IMR-90 (cell line): Measurements from ENCODE around the gene FBXO34. TPM values are rescaled to one million over a fixed set of nuclear protein-coding genes. Genes with fewer than 3 reads are reported as not detected.

Experiments
- ATAC-seq: fragments of 200-7000 bp; cut with Tn5 transposase; 2 replicates; pipeline ENCODE4 v1.9.1; 2020; ENCODE audit warnings: low read depth, mild to moderate bottlenecking, moderate library complexity
- BruUV-seq: library from RNA; stranded (reverse); fragments of 400-500 nt; replicated peaks from 2 replicates; lab custom pipeline; 2021; lab: Mats Ljungman, UMichigan
- CTCF ChIA-PET: fragments of 300-600 bp; formaldehyde crosslinking; extraction: SDS; loops from one replicate; lab custom pipeline; 2021; ENCODE audit warnings: antibody characterized with exemption; lab: Yijun Ruan, JAX
- POLR2A ChIA-PET: fragments of 300-600 bp; sonication (Branson Sonifier 250); formaldehyde crosslinking; loops from one replicate; lab custom pipeline; 2022; ENCODE audit warnings: antibody characterized with exemption; ENCODE audit not compliant: unreplicated experiment; lab: Charles Lee
- DNase-seq: peaks from one replicate; pipeline ENCODE4 v3.0.0; 2013
- H2AFZ ChIP-seq: replicated peaks from 2 replicates; pipeline ENCODE3; 2013; ENCODE audit warnings: low read length, mild to moderate bottlenecking; ENCODE audit not compliant: poor library complexity
- H2AK5ac ChIP-seq: 2 replicates; pipeline ENCODE4 v1.6.1; 2013; ENCODE audit warnings: low read depth, low read length, inconsistent platforms
- H2AK9ac ChIP-seq: replicated peaks from 2 replicates; pipeline ENCODE3; 2013; ENCODE audit warnings: mild to moderate bottlenecking, low read depth, low read length, moderate library complexity; ENCODE audit not compliant: poor library complexity
- H2BK120ac ChIP-seq: 2 replicates; pipeline ENCODE4 v1.6.1; 2013; ENCODE audit warnings: low read depth, low read length, inconsistent platforms
- H2BK15ac ChIP-seq: 3 replicates; pipeline ENCODE4 v1.6.1; 2013; ENCODE audit warnings: low read depth, low read length, inconsistent platforms
- H2BK20ac ChIP-seq: 2 replicates; pipeline ENCODE4 v1.6.1; 2013; ENCODE audit warnings: low read depth, mild to moderate bottlenecking, inconsistent platforms, low read length, moderate library complexity
- H2BK5ac ChIP-seq: 2 replicates; pipeline ENCODE4 v1.6.1; 2013; ENCODE audit warnings: mild to moderate bottlenecking, low read depth, low read length, inconsistent platforms; ENCODE audit not compliant: poor library complexity, severe bottlenecking
- H3K14ac ChIP-seq: replicated peaks from 2 replicates; pipeline ENCODE4 v1.6.1; 2013; ENCODE audit warnings: low read depth, low read length, inconsistent platforms
- H3K18ac ChIP-seq: 2 replicates; pipeline ENCODE4 v1.6.1; 2013; ENCODE audit warnings: low read depth, low read length, control low read depth
- H3K23ac ChIP-seq: 2 replicates; pipeline ENCODE4 v1.6.1; 2013; ENCODE audit warnings: low read depth, low read length, inconsistent platforms
- H3K27ac ChIP-seq: 2 replicates; pipeline ENCODE4 v1.5.1; 2013; ENCODE audit warnings: mild to moderate bottlenecking, control low read depth, low read length; ENCODE audit not compliant: insufficient read depth
- H3K27me3 ChIP-seq: 2 replicates; pipeline ENCODE4 v1.6.1; 2013; ENCODE audit warnings: low read length; ENCODE audit not compliant: control insufficient read depth, insufficient read depth
- H3K36me3 ChIP-seq: 2 replicates; pipeline ENCODE4 v1.6.1; 2013; ENCODE audit warnings: low read length, mixed read lengths; ENCODE audit not compliant: control insufficient read depth, insufficient read depth
- H3K4ac ChIP-seq: 2 replicates; pipeline ENCODE4 v1.6.1; 2013; ENCODE audit warnings: low read depth, low read length, inconsistent platforms
- H3K4me1 ChIP-seq: 2 replicates; pipeline ENCODE4 v1.6.1; 2013; ENCODE audit warnings: low read length, mixed read lengths; ENCODE audit not compliant: control insufficient read depth, insufficient read depth
- H3K4me2 ChIP-seq: 2 replicates; pipeline ENCODE4 v1.6.1; 2013; ENCODE audit warnings: low read depth, mild to moderate bottlenecking, control low read depth, low read length, moderate library complexity
- H3K4me3 ChIP-seq: 2 replicates; pipeline ENCODE4 v1.5.1; 2013; ENCODE audit warnings: low read depth, mild to moderate bottlenecking, control low read depth, low read length, moderate library complexity; ENCODE audit not compliant: insufficient read depth
- H3K56ac ChIP-seq: 2 replicates; pipeline ENCODE4 v1.6.1; 2013; ENCODE audit warnings: low read length, inconsistent platforms; ENCODE audit not compliant: insufficient read depth; ENCODE audit errors: extremely low read depth
- H3K79me1 ChIP-seq, 2 experiments: 2 replicates each; pipeline ENCODE4 v1.6.1; 2013; ENCODE audit warnings: low read length in 2 of 2, inconsistent platforms in 1 of 2, low read depth in 1 of 2
- H3K9ac ChIP-seq: 2 replicates; pipeline ENCODE4 v1.6.1; 2013; ENCODE audit warnings: low read depth, low read length, control low read depth
- H3K9me1 ChIP-seq: 2 replicates; pipeline ENCODE4 v1.6.1; 2013; ENCODE audit warnings: low read length, inconsistent platforms; ENCODE audit not compliant: insufficient read depth
- H3K9me3 ChIP-seq: 2 replicates; pipeline ENCODE4 v1.6.1; 2013; ENCODE audit warnings: low read length; ENCODE audit not compliant: control insufficient read depth, insufficient read depth
- H4K20me1 ChIP-seq: 2 replicates; pipeline ENCODE4 v1.6.1; 2013; ENCODE audit warnings: low read length, inconsistent platforms; ENCODE audit not compliant: insufficient read depth
- H4K5ac ChIP-seq: 2 replicates; pipeline ENCODE4 v1.6.1; 2013; ENCODE audit warnings: mild to moderate bottlenecking, low read depth, low read length, control low read depth
- H4K8ac ChIP-seq, 2 experiments: 2 replicates each; pipeline ENCODE4 v1.6.1; 2013; ENCODE audit warnings: low read depth in 2 of 2, low read length in 2 of 2, control low read depth in 1 of 2, inconsistent platforms in 1 of 2
- H4K91ac ChIP-seq: 2 replicates; pipeline ENCODE4 v1.6.1; 2013; ENCODE audit warnings: low read depth, low read length, inconsistent platforms; ENCODE audit not compliant: insufficient read depth
- CEBPB ChIP-seq: IDR thresholded peaks from 2 replicates; pipeline ENCODE4 v1.6.1; 2012; ENCODE audit warnings: low read depth, low read length, improper control_type of control experiment
- WGBS, 2 experiments: methylation state at CpG; one replicate each; pipeline versions ENCODE4 v1.1.5 to v1.1.7; 2013; ENCODE audit warnings: missing lambda C conversion rate in 2 of 2; ENCODE audit not compliant: insufficient read length in 1 of 2; ENCODE audit errors: extremely low coverage in 2 of 2; 5-methylcytosine and 5-hydroxymethylcytosine counted together
- dilution Hi-C: fragments of 300-500 bp; cut with HindIII; formaldehyde crosslinking; loops from one replicate; pipeline ENCODE4 v1.14.3; 2018; ENCODE audit warnings: low sequenced_read_pairs; ENCODE audit not compliant: unreplicated experiment
- in situ Hi-C: fragments of 300-500 bp; cut with MboI; formaldehyde crosslinking; loops from 3 replicates; pipeline ENCODE4 v1.14.3; 2019; ENCODE audit warnings: low sequenced_read_pairs, inconsistent platforms, mixed read lengths
- intact Hi-C: fragments of 100-400 bp; cut with micrococcal nuclease; formaldehyde crosslinking; loops from 2 replicates; pipeline ENCODE4 v1.10.0; 2022
- polyA plus RNA-seq, 3 experiments: library from polyadenylated mRNA; depleted of rRNA; stranded (reverse); fragments of >200 nt; gene quantifications; 2 replicates each; pipeline ENCODE4 v1.2.3, GENCODE V29; 2012; ENCODE audit warnings: low replicate concordance in 1 of 3
- total RNA-seq: library from RNA; depleted of rRNA; stranded (reverse); fragments of >200 nt; gene quantifications from 2 replicates; pipeline ENCODE4 v1.2.3, GENCODE V29; 2012

FBXO34 gene
- total and polyA plus RNA-seq, 2 of the 4 experiments (the other 2 are of a cell fraction) = 15.4 to 35.1 TPM

DNA sequence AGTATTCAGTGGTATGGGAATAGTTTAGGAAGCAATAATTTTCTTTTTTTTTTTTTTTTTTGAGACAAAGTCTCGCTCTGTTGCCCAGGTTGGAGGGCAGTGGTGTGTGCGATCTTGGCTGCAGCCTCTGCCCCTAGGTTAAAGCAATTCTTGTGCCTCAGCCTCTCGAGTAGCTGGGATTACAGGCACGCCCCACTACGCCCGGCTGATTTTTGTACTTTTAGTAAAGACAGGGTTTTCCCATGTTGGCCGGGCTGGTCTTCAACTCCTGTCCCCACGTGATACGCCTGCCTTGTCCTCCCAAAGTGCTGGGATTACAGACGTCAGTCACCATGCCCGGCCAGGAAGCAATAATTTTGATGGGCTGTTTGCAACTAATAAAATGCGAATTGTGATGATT, 78.3 kb downstream of the FBXO34 start:
- TF ChIP-seq CEBPB = no peak
- H3K9me3 ChIP-seq = no peaks in the 10 kb centered on the region
- H3K18ac ChIP-seq = no peak overlapping the region
- no peak overlapping the region for H3K27ac ChIP-seq
- WGBS, 2 experiments = 81% methylated on average over 3 of the region's 12 CpGs; no CpG with 5 or more reads in 1 of the 2 experiments
- no peak for ATAC-seq
- H4K91ac ChIP-seq = no peak overlapping the region
- H3K9me1 ChIP-seq = peaks cover 7% of the 10 kb centered on the region
- ChIA-PET POLR2A (no interaction called here), CTCF (interaction anchor here (1.4 kb wide), 1 partner anchor 17 kb away, joined by 4 read pairs; no protein-coding TSS in a partner anchor)
- H3K4me2 ChIP-seq = no peak overlapping the region
- H3K4me1 ChIP-seq = no peaks in the 10 kb centered on the region
- no peak overlapping the region for H3K14ac ChIP-seq
- no peak overlapping the region for H4K5ac ChIP-seq
- H3K56ac ChIP-seq = no peak overlapping the region
- no peak overlapping the region for H2BK5ac ChIP-seq
- no peak overlapping the region for H2AK5ac ChIP-seq
- no peak overlapping the region for H2BK20ac ChIP-seq
- H4K20me1 ChIP-seq = peaks cover 36% of the 10 kb centered on the region; the same call in 1 of the 2 replicates
- no peak overlapping the region for H2AFZ ChIP-seq
- peaks cover 24% of the 10 kb centered on the region for H3K36me3 ChIP-seq
- no peak overlapping the region for H2BK120ac ChIP-seq
- H3K9ac ChIP-seq = no peak overlapping the region
- no peak overlapping the region for H3K4ac ChIP-seq
- H4K8ac ChIP-seq = no peak overlapping the region
- H3K23ac ChIP-seq = no peak overlapping the region
- intact Hi-C loops (no loop called here), in situ Hi-C loops (no loop called here), dilution Hi-C loops (no loop called here)
- no peak overlapping the region for H3K4me3 ChIP-seq
- no peak overlapping the region for H2AK9ac ChIP-seq
- H3K27me3 ChIP-seq = no peaks in the 10 kb centered on the region
- H2BK15ac ChIP-seq = no peak overlapping the region
- no peak for DNase-seq
- H3K79me1 ChIP-seq = peaks cover 35 to 75% of the 10 kb centered on the region in 2 experiments
- BruUV-seq = no TSS peak
